Measurements from ENCODE around the gene MRPL42.
A peak's percentile ranks its signal among the peaks of the same experiment; 100 is the strongest.

MRPL42 gene

GRCh38 chr12:93500667-93501066 is 33.4 kb downstream of the MRPL42 start:
- no peak for FAIRE-seq
- DNase-seq (ENCODE audit: insufficient read length, low spot score), result no peak
- TF ChIP-seq, protein P1, sequence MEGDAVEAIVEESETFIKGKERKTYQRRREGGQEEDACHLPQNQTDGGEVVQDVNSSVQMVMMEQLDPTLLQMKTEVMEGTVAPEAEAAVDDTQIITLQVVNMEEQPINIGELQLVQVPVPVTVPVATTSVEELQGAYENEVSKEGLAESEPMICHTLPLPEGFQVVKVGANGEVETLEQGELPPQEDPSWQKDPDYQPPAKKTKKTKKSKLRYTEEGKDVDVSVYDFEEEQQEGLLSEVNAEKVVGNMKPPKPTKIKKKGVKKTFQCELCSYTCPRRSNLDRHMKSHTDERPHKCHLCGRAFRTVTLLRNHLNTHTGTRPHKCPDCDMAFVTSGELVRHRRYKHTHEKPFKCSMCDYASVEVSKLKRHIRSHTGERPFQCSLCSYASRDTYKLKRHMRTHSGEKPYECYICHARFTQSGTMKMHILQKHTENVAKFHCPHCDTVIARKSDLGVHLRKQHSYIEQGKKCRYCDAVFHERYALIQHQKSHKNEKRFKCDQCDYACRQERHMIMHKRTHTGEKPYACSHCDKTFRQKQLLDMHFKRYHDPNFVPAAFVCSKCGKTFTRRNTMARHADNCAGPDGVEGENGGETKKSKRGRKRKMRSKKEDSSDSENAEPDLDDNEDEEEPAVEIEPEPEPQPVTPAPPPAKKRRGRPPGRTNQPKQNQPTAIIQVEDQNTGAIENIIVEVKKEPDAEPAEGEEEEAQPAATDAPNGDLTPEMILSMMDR (IDR thresholded peaks at IDR 0.05; ENCODE audit: insufficient read depth, missing control alignments), result no peak

DNA sequence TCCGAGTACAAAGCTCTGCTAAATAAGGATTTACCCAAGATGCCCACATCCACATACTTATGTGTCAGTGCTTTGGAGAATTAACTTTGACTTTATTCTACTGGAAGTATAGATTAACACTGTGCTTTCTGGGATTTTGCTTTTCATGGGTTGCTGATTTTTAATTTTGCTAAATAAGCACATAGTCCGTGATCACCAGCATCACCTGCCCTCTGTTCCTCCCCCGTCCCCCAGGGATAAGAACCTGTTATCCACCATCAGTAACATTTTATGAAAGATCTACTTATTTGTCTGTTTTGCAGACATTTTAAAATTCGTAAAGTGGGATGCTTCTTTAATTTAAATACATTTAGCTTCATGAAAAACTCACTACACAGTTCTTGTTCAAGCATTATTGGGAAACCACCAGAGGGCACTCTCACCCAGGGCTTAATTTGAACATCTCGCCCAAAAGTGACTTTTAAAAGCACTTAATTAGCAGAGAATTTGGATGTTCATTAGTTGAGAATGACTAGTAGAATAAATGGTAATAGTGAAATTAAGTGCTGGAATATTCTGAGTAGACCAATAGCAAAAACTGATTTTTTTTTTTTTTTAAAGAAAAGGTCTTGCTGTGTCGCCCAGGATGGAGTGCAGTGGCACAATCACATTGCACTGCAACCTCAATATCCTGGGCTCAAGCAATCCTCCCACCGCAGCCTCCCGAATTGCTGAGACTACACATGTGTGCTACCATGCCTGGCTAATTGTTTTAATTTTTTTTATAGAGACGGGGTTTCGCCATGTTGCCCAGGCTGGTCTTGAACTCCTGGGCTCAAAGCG is 35.7 kb downstream of the MRPL42 start:
- TF ChIP-seq, protein P1 (IDR thresholded peaks at IDR 0.05; ENCODE audit: insufficient read depth, missing control alignments), result peak; percentile 76
- FAIRE-seq, result no peak
- DNase-seq (ENCODE audit: insufficient read length, low spot score), result no peak

GRCh38 chr12:93507165-93507564 is 39.9 kb downstream of the MRPL42 start:
- no peak for DNase-seq (ENCODE audit: insufficient read length, low spot score)
- no peak for FAIRE-seq
- TF ChIP-seq, protein P1 (IDR thresholded peaks at IDR 0.05; ENCODE audit: insufficient read depth, missing control alignments), result no peak

DNA sequence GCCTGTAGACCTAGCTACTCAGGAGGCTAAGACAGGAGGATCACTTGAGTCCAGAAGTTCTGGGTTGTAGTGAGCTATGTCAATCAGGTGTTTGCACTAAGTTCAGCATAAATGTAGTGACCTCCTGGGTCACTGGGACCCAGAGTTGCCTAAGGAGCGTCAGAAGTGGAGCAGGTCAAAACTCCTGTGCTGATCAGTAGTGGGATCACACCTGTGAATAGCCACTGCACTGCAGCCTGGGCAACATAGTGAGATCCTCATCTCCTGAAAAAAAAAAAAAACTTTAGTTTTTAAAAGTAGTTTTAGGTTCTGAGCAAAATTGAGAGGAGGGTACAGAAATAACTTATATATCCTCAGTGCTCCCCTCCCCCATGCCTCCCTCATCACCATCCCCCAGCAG is 42.2 kb downstream of the MRPL42 start:
- DNase-seq (ENCODE audit: insufficient read length, low spot score) (no peak), FAIRE-seq (no peak)
- TF ChIP-seq, protein P1 (IDR thresholded peaks at IDR 0.05; ENCODE audit: insufficient read depth, missing control alignments), result no peak

DNA sequence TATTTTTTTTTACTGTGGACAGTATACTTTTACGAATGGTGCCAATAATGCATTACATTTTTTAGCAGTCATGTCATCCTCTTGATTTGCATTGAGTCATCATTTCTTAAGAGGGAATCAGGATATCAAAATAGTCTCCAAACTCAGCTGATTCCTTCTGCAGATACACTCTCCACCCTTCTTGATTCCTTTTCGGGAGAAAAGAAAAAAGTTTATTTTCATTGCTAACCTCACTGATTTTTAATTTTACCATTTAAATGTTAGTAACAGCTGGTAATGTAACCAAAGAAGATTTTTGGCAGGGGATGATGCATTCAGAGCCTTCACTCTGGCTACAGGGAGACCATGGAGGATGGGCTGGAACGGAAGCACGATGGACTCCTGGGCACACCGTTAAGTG is 47.5 kb downstream of the MRPL42 start:
- DNase-seq (ENCODE audit: insufficient read length, low spot score), result no peak
- FAIRE-seq, result no peak
- TF ChIP-seq, protein P1 (IDR thresholded peaks at IDR 0.05; ENCODE audit: insufficient read depth, missing control alignments), result no peak

- no peak for DNase-seq (ENCODE audit: insufficient read length, low spot score)
- FAIRE-seq, result no peak
- TF ChIP-seq, protein P1 (IDR thresholded peaks at IDR 0.05; ENCODE audit: insufficient read depth, missing control alignments), result no peak
These were observed 51.4 kb downstream of the MRPL42 start for GRCh38 chr12:93518725-93519124.

- DNase-seq (ENCODE audit: insufficient read length, low spot score) (no peak), FAIRE-seq (no peak)
- TF ChIP-seq, protein P1 (IDR thresholded peaks at IDR 0.05; ENCODE audit: insufficient read depth, missing control alignments), result no peak
These were observed 52.5 kb downstream of the MRPL42 start for GRCh38 chr12:93519859-93520258.
